DND-41 (cell line): ENCODE data around the gene UNK.

Source experiments
- ATAC-seq: fragments of 200-7000 bp; cut with Tn5 transposase; 3 replicates; pipeline ENCODE4 v1.9.1; 2021; ENCODE audit warnings: low read depth; ENCODE audit not compliant: insufficient read depth
- DNase-seq: peaks from one replicate; pipeline ENCODE4 v3.0.0-alpha.2; 2020
- H2AFZ ChIP-seq: 2 replicates; pipeline ENCODE4 v1.6.0; 2012; ENCODE audit warnings: low read depth, low read length
- H3K27ac ChIP-seq: 2 replicates; pipeline ENCODE4 v1.5.1; 2012; ENCODE audit warnings: low read length, inconsistent platforms
- H3K27me3 ChIP-seq: fragments of 200-600 bp; sonication (generic); 2 replicates; pipeline ENCODE4 v1.6.0; 2012; ENCODE audit warnings: low read length, mild to moderate bottlenecking, inconsistent platforms; ENCODE audit not compliant: insufficient read depth, poor library complexity
- H3K36me3 ChIP-seq: 2 replicates; pipeline ENCODE4 v1.5.1; 2012; ENCODE audit warnings: low read length, inconsistent platforms; ENCODE audit not compliant: insufficient read depth
- H3K4me1 ChIP-seq: 2 replicates; pipeline ENCODE4 v1.5.1; 2012; ENCODE audit warnings: mild to moderate bottlenecking, low read length; ENCODE audit not compliant: insufficient read depth
- H3K4me2 ChIP-seq: 2 replicates; pipeline ENCODE4 v1.6.0; 2012; ENCODE audit warnings: mild to moderate bottlenecking, moderate library complexity, low read length, inconsistent platforms; ENCODE audit not compliant: insufficient read depth
- H3K4me3 ChIP-seq, 2 experiments: fragments of 200-600 bp in 1 of 2; shearing (Covaris generic) in 1 of 2; 2 replicates each; pipeline ENCODE4 v1.5.1; 2012 to 2016; ENCODE audit warnings: inconsistent platforms in 2 of 2, low read length in 2 of 2, mild to moderate bottlenecking in 2 of 2, low read depth in 1 of 2, moderate library complexity in 1 of 2
- H3K79me2 ChIP-seq: 2 replicates; pipeline ENCODE4 v1.6.0; 2012; ENCODE audit warnings: low read length, inconsistent platforms; ENCODE audit not compliant: insufficient read depth
- H3K9ac ChIP-seq: 2 replicates; pipeline ENCODE4 v1.6.0; 2012; ENCODE audit warnings: low read depth, mild to moderate bottlenecking, inconsistent platforms, low read length, moderate library complexity
- H3K9me3 ChIP-seq: 2 replicates; pipeline ENCODE4 v1.5.1; 2012; ENCODE audit warnings: low read length, moderate library complexity, mild to moderate bottlenecking, inconsistent platforms; ENCODE audit not compliant: insufficient read depth, severe bottlenecking
- H4K20me1 ChIP-seq: 2 replicates; pipeline ENCODE4 v1.6.0; 2012; ENCODE audit warnings: low read length; ENCODE audit not compliant: insufficient read depth
- EZH2 ChIP-seq: IDR thresholded peaks from 3 replicates; pipeline ENCODE4 v1.6.1; 2012; ENCODE audit warnings: borderline replicate concordance, low read depth, mild to moderate bottlenecking, moderate library complexity, low read length, inconsistent platforms; ENCODE audit not compliant: severe bottlenecking
- TF ChIP-seq, protein P1 (sequence below): IDR thresholded peaks from 2 replicates; pipeline ENCODE4 v1.5.1; 2012; ENCODE audit warnings: borderline replicate concordance, low read length, moderate library complexity, mild to moderate bottlenecking; ENCODE audit not compliant: poor library complexity, severe bottlenecking; ENCODE audit errors: extremely low read depth

UNK gene

GRCh38 chr17:75791254-75791653 lies 6.6 kb downstream of the UNK start:
- Histone ChIP-seq H3K36me3 (peaks cover 60% of the 10 kb centered on the region), H3K4me3 (no peak overlapping the region), H3K27me3 (no peaks in the 10 kb centered on the region), H3K27ac (no peak overlapping the region), H3K9me3 (no peaks in the 10 kb centered on the region), H3K79me2 (peaks cover 98% of the 10 kb centered on the region), H3K4me2 (no peak overlapping the region), H3K9ac (no peak overlapping the region), H4K20me1 (peaks cover 20% of the 10 kb centered on the region), H2AFZ (no peak overlapping the region), H3K4me1 (peaks cover 12% of the 10 kb centered on the region)
- DNase-seq (no peak), ATAC-seq (no peak)
- no peak for TF ChIP-seq EZH2
- TF ChIP-seq, protein P1, sequence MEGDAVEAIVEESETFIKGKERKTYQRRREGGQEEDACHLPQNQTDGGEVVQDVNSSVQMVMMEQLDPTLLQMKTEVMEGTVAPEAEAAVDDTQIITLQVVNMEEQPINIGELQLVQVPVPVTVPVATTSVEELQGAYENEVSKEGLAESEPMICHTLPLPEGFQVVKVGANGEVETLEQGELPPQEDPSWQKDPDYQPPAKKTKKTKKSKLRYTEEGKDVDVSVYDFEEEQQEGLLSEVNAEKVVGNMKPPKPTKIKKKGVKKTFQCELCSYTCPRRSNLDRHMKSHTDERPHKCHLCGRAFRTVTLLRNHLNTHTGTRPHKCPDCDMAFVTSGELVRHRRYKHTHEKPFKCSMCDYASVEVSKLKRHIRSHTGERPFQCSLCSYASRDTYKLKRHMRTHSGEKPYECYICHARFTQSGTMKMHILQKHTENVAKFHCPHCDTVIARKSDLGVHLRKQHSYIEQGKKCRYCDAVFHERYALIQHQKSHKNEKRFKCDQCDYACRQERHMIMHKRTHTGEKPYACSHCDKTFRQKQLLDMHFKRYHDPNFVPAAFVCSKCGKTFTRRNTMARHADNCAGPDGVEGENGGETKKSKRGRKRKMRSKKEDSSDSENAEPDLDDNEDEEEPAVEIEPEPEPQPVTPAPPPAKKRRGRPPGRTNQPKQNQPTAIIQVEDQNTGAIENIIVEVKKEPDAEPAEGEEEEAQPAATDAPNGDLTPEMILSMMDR = no peak

GRCh38 chr17:75793460-75793859 lies 8.9 kb downstream of the UNK start:
- Histone ChIP-seq H3K27ac (no peak overlapping the region), H3K9me3 (no peaks in the 10 kb centered on the region), H3K4me2 (no peak overlapping the region), H3K4me3 (no peak overlapping the region), H2AFZ (no peak overlapping the region), H3K36me3 (peaks cover 70% of the 10 kb centered on the region), H3K9ac (no peak overlapping the region), H3K4me1 (no peaks in the 10 kb centered on the region), H4K20me1 (peaks cover 22% of the 10 kb centered on the region), H3K27me3 (no peaks in the 10 kb centered on the region), H3K79me2 (peaks cover 95% of the 10 kb centered on the region)
- TF ChIP-seq EZH2 = no peak
- TF ChIP-seq, protein P1 = no peak
- ATAC-seq (no peak), DNase-seq (no peak)

- Histone ChIP-seq H2AFZ (no peak overlapping the region), H3K9ac (no peak overlapping the region), H3K4me3 (no peak overlapping the region), H3K27me3 (no peaks in the 10 kb centered on the region), H3K9me3 (no peaks in the 10 kb centered on the region), H3K4me2 (no peak overlapping the region), H3K36me3 (peaks cover 87% of the 10 kb centered on the region), H3K4me1 (no peaks in the 10 kb centered on the region), H4K20me1 (peaks cover 23% of the 10 kb centered on the region), H3K27ac (no peak overlapping the region), H3K79me2 (peaks cover 89% of the 10 kb centered on the region)
- DNase-seq (no peak), ATAC-seq (no peak)
- TF ChIP-seq, protein P1 = no peak
- no peak for TF ChIP-seq EZH2
Observed at GRCh38 chr17:75795820-75796607, 11.4 kb downstream of the UNK start.
